Mucosa of descending colon (tissue), 3 donors: ENCODE measurements around the gene CYP4B1. TPM values are rescaled to one million over a fixed set of nuclear protein-coding genes. Genes with fewer than 3 reads are reported as not detected.

Experiments used
- ATAC-seq: fragments of 200-7000 bp; cut with Tn5 transposase; one replicate; pipeline ENCODE4 v1.9.1; 2020; ENCODE audit warnings: mild to moderate bottlenecking, moderate library complexity
- DNase-seq, 3 donors: peaks; one replicate each; pipeline ENCODE4 v3.0.0-alpha.2; 2020
- H3K36me3 ChIP-seq: fragments of 200-600 bp; one replicate; pipeline ENCODE4 v1.8.0; 2021; ENCODE audit warnings: low read depth, mild to moderate bottlenecking
- H3K4me1 ChIP-seq: fragments of 200-600 bp; one replicate; pipeline ENCODE4 v1.8.0; 2021; ENCODE audit warnings: low read depth, mild to moderate bottlenecking
- H3K4me3 ChIP-seq: fragments of 200-600 bp; one replicate; pipeline ENCODE4 v1.8.0; 2021; ENCODE audit warnings: mild to moderate bottlenecking
- H3K9me3 ChIP-seq: fragments of 200-600 bp; one replicate; pipeline ENCODE4 v1.8.0; 2021; ENCODE audit warnings: mild to moderate bottlenecking
- intact Hi-C, 2 donors: fragments of 100-400 bp; cut with DNase I in 1 of 2; cut with micrococcal nuclease in 1 of 2; formaldehyde crosslinking; loops; one replicate each; pipeline versions ENCODE4 v1.11.0 to v1.11.1; 2022; cut with DNase I, micrococcal nuclease
- total RNA-seq, 3 donors: library from RNA; stranded (reverse); fragmentation: NEBNext Ultra II Directional in 2 of 3; extraction: Animal tissue kit (Norgen Biotek cat#: 25700) in 2 of 3; gene quantifications; one replicate each; pipeline versions ENCODE4 v1.2.1 to v1.2.4, GENCODE V29; 2021 to 2023
- TF ChIP-seq, protein P1 (sequence below): fragments of 200-600 bp; IDR thresholded peaks from one replicate; pipeline ENCODE4 v1.8.0; 2022; ENCODE audit warnings: antibody characterized with exemption, mild to moderate bottlenecking
- donor health status: DM: no; HTN: no; CAD: no; lungs with moderate emphysema.
- donor health status: DM: no; HTN: no; CAD: no.
- donor health status: DM: no; HTN: yes; CAD: no.

Gene CYP4B1
- total RNA-seq, 3 donors from 2014 or later: 0.98 to 11.0 (median 5.5) TPM

DNA sequence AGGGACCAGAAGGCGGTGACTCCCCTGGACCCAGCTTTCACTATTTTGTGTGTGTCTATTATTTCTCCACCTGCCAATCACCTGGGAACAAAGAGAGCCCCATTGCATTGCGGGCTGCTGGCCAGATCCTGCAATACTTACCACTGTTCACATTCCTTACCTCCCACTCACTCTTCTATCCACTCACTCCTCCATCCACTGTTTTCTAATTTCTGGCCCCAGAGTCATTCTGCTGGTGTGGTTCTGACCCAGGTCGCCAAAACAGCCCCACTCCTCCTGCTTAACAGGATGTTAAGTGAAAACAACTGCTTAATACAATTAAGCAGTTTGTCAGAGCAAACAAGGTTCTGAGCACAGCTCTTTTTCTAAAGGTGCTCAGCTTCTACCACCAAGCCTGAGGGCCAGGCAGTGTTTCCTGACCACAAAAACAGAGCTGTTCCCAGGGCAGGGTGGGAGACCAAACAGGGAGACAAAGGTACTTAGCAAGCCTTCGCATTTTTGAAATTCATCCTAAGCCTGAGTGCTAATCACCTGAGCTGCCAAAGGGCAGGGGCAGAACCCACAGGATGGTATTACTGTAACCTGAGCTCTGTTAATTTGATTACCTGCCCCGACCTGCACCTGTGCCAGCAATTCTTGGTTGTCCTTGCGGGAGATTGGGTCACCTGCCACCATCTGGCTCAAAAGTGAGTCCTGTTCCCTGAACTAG lies 41.4 kb upstream of the CYP4B1 start:
- Histone ChIP-seq H3K36me3 (no peaks in the 10 kb centered on the region), H3K9me3 (no peaks in the 10 kb centered on the region), H3K4me3 (no peak overlapping the region), H3K4me1 (peaks cover 2% of the 10 kb centered on the region)
- DNase-seq (no peak), ATAC-seq (peak; percentile 33)
- TF ChIP-seq, protein P1, sequence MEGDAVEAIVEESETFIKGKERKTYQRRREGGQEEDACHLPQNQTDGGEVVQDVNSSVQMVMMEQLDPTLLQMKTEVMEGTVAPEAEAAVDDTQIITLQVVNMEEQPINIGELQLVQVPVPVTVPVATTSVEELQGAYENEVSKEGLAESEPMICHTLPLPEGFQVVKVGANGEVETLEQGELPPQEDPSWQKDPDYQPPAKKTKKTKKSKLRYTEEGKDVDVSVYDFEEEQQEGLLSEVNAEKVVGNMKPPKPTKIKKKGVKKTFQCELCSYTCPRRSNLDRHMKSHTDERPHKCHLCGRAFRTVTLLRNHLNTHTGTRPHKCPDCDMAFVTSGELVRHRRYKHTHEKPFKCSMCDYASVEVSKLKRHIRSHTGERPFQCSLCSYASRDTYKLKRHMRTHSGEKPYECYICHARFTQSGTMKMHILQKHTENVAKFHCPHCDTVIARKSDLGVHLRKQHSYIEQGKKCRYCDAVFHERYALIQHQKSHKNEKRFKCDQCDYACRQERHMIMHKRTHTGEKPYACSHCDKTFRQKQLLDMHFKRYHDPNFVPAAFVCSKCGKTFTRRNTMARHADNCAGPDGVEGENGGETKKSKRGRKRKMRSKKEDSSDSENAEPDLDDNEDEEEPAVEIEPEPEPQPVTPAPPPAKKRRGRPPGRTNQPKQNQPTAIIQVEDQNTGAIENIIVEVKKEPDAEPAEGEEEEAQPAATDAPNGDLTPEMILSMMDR: no peak
- intact Hi-C loops: no loop called here

- TF ChIP-seq, protein P1: no peak
- no peak for ATAC-seq
- DNase-seq: no peak
- intact Hi-C loops: no loop called here
- H3K9me3 ChIP-seq: no peaks in the 10 kb centered on the region
- H3K36me3 ChIP-seq: no peaks in the 10 kb centered on the region
- peaks cover 2% of the 10 kb centered on the region for H3K4me1 ChIP-seq
- no peak overlapping the region for H3K4me3 ChIP-seq
Measured at GRCh38 chr1:46757956-46758528, 40.8 kb upstream of the CYP4B1 start.

- H3K9me3 ChIP-seq: no peaks in the 10 kb centered on the region
- intact Hi-C loops: no loop called here
- DNase-seq (no peak), ATAC-seq (no peak)
- no peaks in the 10 kb centered on the region for H3K36me3 ChIP-seq
- no peak overlapping the region for H3K4me3 ChIP-seq
- TF ChIP-seq, protein P1: no peak
- H3K4me1 ChIP-seq: no peaks in the 10 kb centered on the region
Measured at GRCh38 chr1:46760558-46761166, 38.2 kb upstream of the CYP4B1 start.

GRCh38 chr1:46761740-46762139 lies 37.1 kb upstream of the CYP4B1 start:
- DNase-seq (no peak), ATAC-seq (no peak)
- TF ChIP-seq, protein P1: no peak
- no peaks in the 10 kb centered on the region for H3K4me1 ChIP-seq
- H3K36me3 ChIP-seq: no peaks in the 10 kb centered on the region
- H3K9me3 ChIP-seq: no peaks in the 10 kb centered on the region
- no peak overlapping the region for H3K4me3 ChIP-seq
- intact Hi-C loops: no loop called here

GRCh38 chr1:46764402-46764801 lies 34.4 kb upstream of the CYP4B1 start:
- TF ChIP-seq, protein P1: no peak
- Histone ChIP-seq H3K4me3 (no peak overlapping the region), H3K4me1 (no peaks in the 10 kb centered on the region), H3K9me3 (peaks cover 3% of the 10 kb centered on the region), H3K36me3 (no peaks in the 10 kb centered on the region)
- DNase-seq (no peak), ATAC-seq (peak; percentile 66)
- intact Hi-C loops: no loop called here
